GM18526 (cell line): Measurements from ENCODE around the gene ALOX15B.

ENCODE experiments used
- POLR2A ChIP-seq: IDR thresholded peaks from 3 replicates; pipeline ENCODE4 v1.6.1; 2011; ENCODE audit not compliant: insufficient read length; ENCODE audit errors: extremely low read depth

Gene ALOX15B

GRCh38 chr17:8019665-8020650, 18.9 kb upstream of the ALOX15B start:
- no peak for TF ChIP-seq POLR2A

DNA sequence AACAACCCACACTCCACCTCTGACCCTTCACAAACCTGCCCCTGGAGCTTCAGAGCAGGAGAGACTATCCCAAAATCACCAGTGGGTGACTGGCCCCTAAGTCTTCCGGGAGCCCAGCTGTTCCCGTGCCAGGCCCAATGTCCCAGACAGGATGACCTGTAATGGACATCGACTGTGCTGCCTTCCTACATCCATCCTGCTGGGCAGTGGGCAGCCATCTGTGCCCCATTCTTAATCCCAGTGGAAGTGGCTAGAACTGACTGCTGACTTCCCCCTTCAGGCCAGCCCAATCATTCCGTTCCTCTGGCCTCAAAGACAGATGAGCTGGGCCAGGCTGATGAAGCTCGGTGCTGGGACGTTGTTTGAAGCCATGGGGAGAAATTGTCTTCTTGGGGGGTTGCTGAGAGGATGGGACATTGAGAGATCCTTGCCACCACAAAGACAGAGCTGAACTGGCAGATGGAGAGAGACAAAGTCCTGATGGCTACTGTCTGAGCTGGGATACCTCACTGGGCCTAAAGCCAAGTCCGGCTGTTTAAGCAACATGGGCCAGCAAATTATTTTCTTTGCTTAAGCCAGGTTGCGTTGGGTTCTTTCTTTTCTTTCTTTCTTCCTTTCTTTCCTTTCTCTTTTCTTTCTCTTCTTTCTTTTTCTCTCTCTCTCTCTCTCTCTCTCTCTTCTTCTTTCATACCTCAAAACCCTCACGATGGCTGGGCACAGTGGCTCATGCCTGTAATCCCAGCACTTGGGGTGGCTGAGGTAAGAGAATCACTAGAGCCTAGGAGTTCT, 17.9 kb upstream of the ALOX15B start:
- no peak for TF ChIP-seq POLR2A

DNA sequence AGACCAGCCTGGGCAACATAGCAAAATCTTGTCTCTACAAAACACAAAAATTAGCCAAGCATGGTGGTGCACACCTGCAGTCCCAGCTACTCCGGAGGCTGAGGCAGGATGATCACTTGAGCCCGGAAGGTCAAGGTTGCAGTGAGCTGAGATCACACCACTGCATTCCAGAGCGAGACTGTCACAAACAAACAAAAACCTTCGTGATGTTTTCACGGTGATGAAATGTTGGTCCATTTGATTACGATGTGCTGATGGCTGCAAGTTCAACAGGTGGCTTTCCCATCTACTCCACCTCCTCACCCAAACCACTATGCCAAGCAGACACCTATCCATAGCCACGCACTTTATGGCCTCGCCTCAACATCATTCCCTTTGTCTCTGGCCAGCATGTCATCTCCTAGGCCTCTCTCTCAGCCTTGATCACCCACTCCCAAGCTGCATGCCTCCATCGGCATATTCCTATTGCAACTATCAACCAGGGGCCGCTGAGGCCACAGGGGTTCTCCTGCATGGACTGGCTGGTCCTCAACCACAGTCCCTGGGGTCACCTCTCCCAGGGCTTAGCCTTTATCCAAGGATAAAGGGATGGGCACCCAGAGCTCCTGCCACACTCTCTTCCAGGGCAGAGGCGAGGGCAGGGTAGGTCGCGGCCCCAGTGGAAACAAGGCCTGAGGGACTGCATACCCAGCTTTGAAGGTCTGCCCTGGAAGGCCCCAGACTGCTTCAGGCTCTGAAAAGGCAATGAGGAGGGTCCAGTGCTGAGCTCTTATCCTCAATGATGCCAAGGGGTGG, 17.1 kb upstream of the ALOX15B start:
- TF ChIP-seq POLR2A: no peak

- no peak for TF ChIP-seq POLR2A
Measured at GRCh38 chr17:8022360-8023003, 16.4 kb upstream of the ALOX15B start.

- no peak for TF ChIP-seq POLR2A
Measured at GRCh38 chr17:8025176-8025911, 13.5 kb upstream of the ALOX15B start.

DNA sequence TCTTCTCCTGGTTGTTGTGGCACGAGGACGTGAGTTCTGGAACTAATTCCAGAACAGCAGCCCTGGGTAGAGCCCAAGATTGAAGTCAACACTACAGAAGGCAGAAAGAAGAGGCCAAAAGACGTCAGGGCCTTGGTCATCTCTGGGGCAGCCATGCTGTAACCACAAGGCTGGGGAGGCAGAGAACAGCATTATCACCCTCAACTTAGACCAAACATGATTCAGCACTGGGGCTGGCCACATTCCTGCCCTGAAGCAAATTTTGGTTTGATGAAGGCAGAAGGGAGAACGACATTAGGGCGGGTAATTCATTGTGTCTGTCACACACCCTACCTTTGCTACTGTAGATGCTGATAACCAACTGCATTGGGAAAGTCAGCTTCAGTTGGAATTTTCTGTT, 9.7 kb upstream of the ALOX15B start:
- no peak for TF ChIP-seq POLR2A

GRCh38 chr17:8031261-8031661, 7.6 kb upstream of the ALOX15B start:
- TF ChIP-seq POLR2A: no peak

DNA sequence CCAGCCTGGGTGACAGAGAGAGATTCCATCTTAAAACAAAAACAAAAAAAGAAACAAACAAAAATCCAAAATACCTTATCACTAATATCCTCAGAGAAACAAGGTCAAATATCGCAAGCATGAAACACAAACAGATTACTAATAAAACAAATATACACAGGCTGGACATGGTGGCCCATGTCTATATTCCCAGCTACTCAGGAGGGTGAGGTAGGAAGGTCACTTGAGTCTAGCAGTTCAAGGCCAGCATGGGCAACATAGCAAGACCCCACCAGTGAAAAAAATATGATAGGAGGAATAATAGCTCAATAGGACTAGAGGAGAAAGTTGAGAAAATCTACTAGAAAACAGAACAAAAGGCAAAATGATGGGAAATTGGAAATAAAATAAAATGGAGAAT, 6.9 kb upstream of the ALOX15B start:
- no peak for TF ChIP-seq POLR2A

GRCh38 chr17:8032442-8032841, 6.4 kb upstream of the ALOX15B start:
- TF ChIP-seq POLR2A: no peak

DNA sequence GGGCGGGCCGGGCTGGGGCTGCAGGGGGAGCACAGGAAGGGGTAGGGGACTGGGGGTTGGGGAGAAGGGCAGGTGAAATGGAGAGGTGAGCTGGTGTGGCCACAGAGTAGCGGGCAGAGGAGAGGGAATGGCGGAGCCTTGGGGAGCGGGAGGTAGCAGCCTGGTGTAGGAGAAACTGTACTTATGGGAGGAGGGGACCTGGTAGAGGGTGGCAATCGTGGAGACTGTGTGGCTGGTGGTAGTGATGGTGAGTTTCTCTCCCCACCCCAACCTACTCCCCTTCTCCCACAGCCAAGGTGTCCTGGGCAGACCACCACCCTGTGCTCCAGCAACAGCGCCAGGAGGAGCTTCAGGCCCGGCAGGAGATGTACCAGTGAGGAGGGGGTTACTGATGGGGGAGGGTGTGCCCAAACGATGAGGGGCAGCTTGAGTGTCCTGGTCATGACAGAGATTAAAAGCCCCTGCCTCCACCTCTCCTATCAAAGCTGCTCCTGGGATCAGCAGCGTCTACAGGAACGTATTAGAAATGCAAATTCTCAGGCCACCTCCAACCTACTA, 831 bp downstream of the ALOX15B start:
- TF ChIP-seq POLR2A: no peak

DNA sequence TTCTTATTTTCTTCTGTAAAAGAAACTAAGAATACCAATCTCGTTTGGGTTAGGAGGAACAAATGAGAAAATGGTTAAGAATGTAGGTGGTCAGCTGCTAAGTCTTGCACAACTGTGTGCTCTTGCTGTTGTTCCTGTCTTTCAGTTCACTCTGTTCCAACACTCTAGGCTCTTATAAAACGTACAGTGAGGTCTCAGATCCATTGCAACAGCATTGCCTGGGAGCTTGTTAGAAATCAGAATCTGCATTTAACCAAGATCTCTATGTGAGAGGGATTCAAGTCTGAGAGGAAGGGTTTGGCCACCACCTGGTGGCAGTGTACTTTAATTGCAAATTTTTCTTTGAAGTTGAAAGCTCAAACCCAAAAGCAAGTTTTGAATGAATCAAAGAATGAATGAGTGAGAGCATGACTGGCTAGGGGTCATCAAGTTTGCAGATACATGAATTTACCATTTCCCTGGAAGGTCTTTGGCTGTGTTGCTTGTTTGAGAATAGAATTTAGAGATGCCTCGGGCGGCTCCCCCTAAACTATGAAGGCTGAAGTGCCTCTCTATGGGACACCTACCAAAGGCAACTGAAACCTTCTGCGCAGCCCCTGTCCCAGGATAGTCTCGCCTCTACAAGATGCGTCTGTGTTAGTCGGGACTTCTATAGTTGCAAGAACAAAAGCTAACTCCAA, 2.5 kb downstream of the ALOX15B start:
- no peak for TF ChIP-seq POLR2A

GRCh38 chr17:8041979-8042378, 3.1 kb downstream of the ALOX15B start:
- no peak for TF ChIP-seq POLR2A
